Right atrium auricular region (tissue), 2 donors: ENCODE data around the gene RNF212B. TPM values are rescaled to one million over a fixed set of nuclear protein-coding genes. Genes with fewer than 3 reads are reported as not detected.

ENCODE experiments used
- DNase-seq: peaks from one replicate; pipeline ENCODE4 v3.0.0-alpha.2; 2019; ENCODE audit warnings: low spot score
- H3K27ac ChIP-seq, 2 donors: fragments of 200-600 bp; sonication (generic); 1 replicate in 1 of 2; 2 replicates in 1 of 2; pipeline ENCODE4 v1.5.1; 2016 to 2019
- H3K27me3 ChIP-seq, 2 donors: fragments of 200-600 bp; sonication (generic); one replicate each; pipeline versions ENCODE4 v1.5.1 to v1.6.0; 2017 to 2019
- H3K36me3 ChIP-seq: fragments of 200-600 bp; sonication (generic); one replicate; pipeline ENCODE4 v1.5.1; 2016
- H3K4me1 ChIP-seq, 2 donors: fragments of 200-600 bp; sonication (generic); one replicate each; pipeline versions ENCODE4 v1.5.1 to v1.6.0; 2017 to 2019
- H3K4me3 ChIP-seq, 2 donors: fragments of 200-600 bp; sonication (generic); 1 replicate in 1 of 2; 2 replicates in 1 of 2; pipeline ENCODE4 v1.5.1; 2017 to 2019; ENCODE audit warnings: mild to moderate bottlenecking in 1 of 2, moderate library complexity in 1 of 2
- H3K9me3 ChIP-seq, 2 donors: fragments of 200-600 bp; sonication (generic); one replicate each; pipeline ENCODE4 v1.5.1; 2019
- CTCF ChIP-seq, 2 donors: fragments of 200-600 bp; sonication (generic); IDR thresholded peaks; one replicate each; pipeline ENCODE4 v1.5.1; 2019; ENCODE audit warnings: antibody characterized with exemption in 2 of 2
- total RNA-seq, 2 donors: library from RNA; depleted of rRNA; stranded (reverse); fragments of >200 nt; gene quantifications; one replicate each; pipeline ENCODE4 v1.1.0, GENCODE V29; 2016

RNF212B gene
- total RNA-seq, 2 donors from 2014 or later = not detected

- peak overlapping the region; percentile 85 to 98 for H3K4me3 ChIP-seq
- no peaks in the 10 kb centered on the region for H3K27me3 ChIP-seq
- no peaks in the 10 kb centered on the region for H3K36me3 ChIP-seq
- H3K9me3 ChIP-seq = no peaks in the 10 kb centered on the region
- H3K4me1 ChIP-seq = peaks cover 0 to 28% of the 10 kb centered on the region in 2 donors
- DNase-seq = no peak
- H3K27ac ChIP-seq = peak overlapping the region; percentile 96 to 99
- no peak for TF ChIP-seq CTCF (IDR thresholded peaks at IDR 0.05)
Observed at GRCh38 chr14:23285530-23286019, 47.8 kb downstream of the RNF212B start.

- H3K27me3 ChIP-seq = no peaks in the 10 kb centered on the region
- no peaks in the 10 kb centered on the region for H3K36me3 ChIP-seq
- DNase-seq = peak; percentile 100
- peaks cover 0 to 28% of the 10 kb centered on the region in 2 donors for H3K4me1 ChIP-seq
- no peaks in the 10 kb centered on the region for H3K9me3 ChIP-seq
- H3K4me3 ChIP-seq = peak within 1 kb of the TSS; percentile 85 to 98
- TF ChIP-seq CTCF (IDR thresholded peaks at IDR 0.05) = no peak
- peak within 1 kb of the TSS; percentile 96 to 99 for H3K27ac ChIP-seq
Observed at GRCh38 chr14:23286020-23286901, 48.5 kb downstream of the RNF212B start, which contains the start of gene HOMEZ. Gene HOMEZ (minus strand): TSS chr14:23286132. CDS start chr14:23285952, 180 bp downstream.

GRCh38 chr14:23286902-23287479 is 49.3 kb downstream of the RNF212B start:
- no peak for DNase-seq
- Histone ChIP-seq H3K36me3 (no peaks in the 10 kb centered on the region), H3K4me3 (peak overlapping the region; percentile 51 to 98), H3K27ac (peak overlapping the region; percentile 96 to 99), H3K9me3 (no peaks in the 10 kb centered on the region), H3K27me3 (no peaks in the 10 kb centered on the region), H3K4me1 (peaks cover 0 to 28% of the 10 kb centered on the region in 2 donors)
- TF ChIP-seq CTCF (IDR thresholded peaks at IDR 0.05) = no peak

- no peaks in the 10 kb centered on the region for H3K36me3 ChIP-seq
- no peaks in the 10 kb centered on the region for H3K27me3 ChIP-seq
- no peak overlapping the region for H3K27ac ChIP-seq
- peak; percentile 90 to 95 for TF ChIP-seq CTCF (IDR thresholded peaks at IDR 0.05)
- DNase-seq = peak; percentile 54
- H3K9me3 ChIP-seq = no peaks in the 10 kb centered on the region
- H3K4me3 ChIP-seq = no peak overlapping the region
- H3K4me1 ChIP-seq = peaks cover 0 to 21% of the 10 kb centered on the region in 2 donors
Observed at GRCh38 chr14:23294734-23295561, 57.2 kb downstream of the RNF212B start.

GRCh38 chr14:23296012-23296777 is 58.5 kb downstream of the RNF212B start:
- no peak for TF ChIP-seq CTCF (IDR thresholded peaks at IDR 0.05)
- H3K9me3 ChIP-seq = no peaks in the 10 kb centered on the region
- H3K27me3 ChIP-seq = no peaks in the 10 kb centered on the region
- DNase-seq = peak; percentile 52
- no peak overlapping the region for H3K27ac ChIP-seq
- no peak overlapping the region for H3K4me3 ChIP-seq
- H3K4me1 ChIP-seq = peaks cover 0 to 30% of the 10 kb centered on the region in 2 donors
- H3K36me3 ChIP-seq = no peaks in the 10 kb centered on the region
